ENCODE data around the gene SLCO4A1.

Gene SLCO4A1

GRCh38 chr20:62642051-62642665 lies at the start of gene SLCO4A1:
TSS of gene SLCO4A1 (plus strand) at chr20:62642503. CDS start at chr20:62656455, 13,952 bp downstream.
- DNase-seq (ENCODE audit: low read depth in 3 of 3) = peak; percentile 80 to 85 (median 84)

- DNase-seq (ENCODE audit: low read depth in 3 of 3) = no peak
These were observed 49.7 kb upstream of the SLCO4A1 start for GRCh38 chr20:62592506-62593177.

- DNase-seq (ENCODE audit: low read depth in 3 of 3) = no peak
These were observed 48.7 kb upstream of the SLCO4A1 start for GRCh38 chr20:62593616-62594015.

GRCh38 chr20:62595069-62595468 lies 47.2 kb upstream of the SLCO4A1 start:
- DNase-seq (ENCODE audit: low read depth in 3 of 3) = no peak

GRCh38 chr20:62595491-62595890 lies 46.8 kb upstream of the SLCO4A1 start:
- no peak for DNase-seq (ENCODE audit: low read depth in 3 of 3)

GRCh38 chr20:62596486-62596885 lies 45.8 kb upstream of the SLCO4A1 start:
- no peak for DNase-seq (ENCODE audit: low read depth in 3 of 3)

GRCh38 chr20:62596921-62597320 lies 45.4 kb upstream of the SLCO4A1 start:
- no peak for DNase-seq (ENCODE audit: low read depth in 3 of 3)

GRCh38 chr20:62597416-62598115 lies 44.7 kb upstream of the SLCO4A1 start:
- no peak for DNase-seq (ENCODE audit: low read depth in 3 of 3)

- no peak for DNase-seq (ENCODE audit: low read depth in 3 of 3)
These were observed 43.5 kb upstream of the SLCO4A1 start for GRCh38 chr20:62598761-62599194.

GRCh38 chr20:62599216-62600110 lies 42.8 kb upstream of the SLCO4A1 start:
- DNase-seq (ENCODE audit: low read depth in 3 of 3) = no peak

GRCh38 chr20:62601172-62601571 lies 41.1 kb upstream of the SLCO4A1 start:
- no peak for DNase-seq (ENCODE audit: low read depth in 3 of 3)

- no peak for DNase-seq (ENCODE audit: low read depth in 3 of 3)
These were observed 40.6 kb upstream of the SLCO4A1 start for GRCh38 chr20:62601714-62602113.

- DNase-seq (ENCODE audit: low read depth in 3 of 3) = no peak
These were observed 39.8 kb upstream of the SLCO4A1 start for GRCh38 chr20:62602550-62602949.

GRCh38 chr20:62603021-62603906 lies 39.0 kb upstream of the SLCO4A1 start:
- DNase-seq (ENCODE audit: low read depth in 3 of 3) = no peak

- DNase-seq (ENCODE audit: low read depth in 3 of 3) = no peak
These were observed 38.2 kb upstream of the SLCO4A1 start for GRCh38 chr20:62603907-62604785.

GRCh38 chr20:62604796-62605195 lies 37.5 kb upstream of the SLCO4A1 start:
- no peak for DNase-seq (ENCODE audit: low read depth in 3 of 3)

GRCh38 chr20:62605236-62605943 lies 36.9 kb upstream of the SLCO4A1 start:
- DNase-seq (ENCODE audit: low read depth in 3 of 3) = no peak

- DNase-seq (ENCODE audit: low read depth in 3 of 3) = no peak
These were observed 36.3 kb upstream of the SLCO4A1 start for GRCh38 chr20:62606016-62606415.

GRCh38 chr20:62606551-62607201 lies 35.6 kb upstream of the SLCO4A1 start:
- no peak for DNase-seq (ENCODE audit: low read depth in 3 of 3)
